Loucy (cell line): ENCODE data around the gene PPFIA3.
A peak's percentile ranks its signal among the peaks of the same experiment; 100 is the strongest.

Source experiments
- H2AFZ ChIP-seq: fragments of 200-600 bp; sonication (generic); 2 replicates; pipeline ENCODE4 v1.6.0; 2016; ENCODE audit warnings: antibody characterized with exemption, mild to moderate bottlenecking, low read length, moderate library complexity
- H3F3A ChIP-seq: fragments of 200-600 bp; 2 replicates; pipeline ENCODE4 v1.6.0; 2016; ENCODE audit warnings: antibody characterized with exemption, low read depth, mild to moderate bottlenecking
- H3K27me3 ChIP-seq: fragments of 200-600 bp; sonication (generic); 2 replicates; pipeline ENCODE4 v1.6.1; 2014; ENCODE audit warnings: low read length, mild to moderate bottlenecking; ENCODE audit not compliant: insufficient read depth, poor library complexity, severe bottlenecking
- H3K36me3 ChIP-seq: fragments of 200-600 bp; sonication (generic); 2 replicates; pipeline ENCODE4 v1.6.1; 2016; ENCODE audit warnings: low read length; ENCODE audit not compliant: insufficient read depth
- H3K4me1 ChIP-seq: fragments of 200-600 bp; sonication (generic); 2 replicates; pipeline ENCODE4 v1.5.1; 2014; ENCODE audit warnings: low read length, mild to moderate bottlenecking; ENCODE audit not compliant: insufficient read depth, poor library complexity, severe bottlenecking
- H3K4me2 ChIP-seq: fragments of 200-600 bp; sonication (generic); 2 replicates; pipeline ENCODE4 v1.6.0; 2014; ENCODE audit warnings: antibody characterized with exemption, low read length, low read depth, mild to moderate bottlenecking; ENCODE audit not compliant: poor library complexity, severe bottlenecking
- H3K4me3 ChIP-seq: fragments of 200-600 bp; sonication (generic); 2 replicates; pipeline ENCODE4 v1.5.1; 2014; ENCODE audit warnings: low read length, mild to moderate bottlenecking, mixed read lengths; ENCODE audit not compliant: poor library complexity, severe bottlenecking
- H3K79me2 ChIP-seq: fragments of 200-600 bp; sonication (generic); 2 replicates; pipeline ENCODE4 v1.6.1; 2014; ENCODE audit warnings: low read length; ENCODE audit not compliant: insufficient read depth
- H3K9ac ChIP-seq: fragments of 200-600 bp; sonication (generic); 2 replicates; pipeline ENCODE4 v1.6.0; 2014; ENCODE audit warnings: mild to moderate bottlenecking, low read depth, low read length, moderate library complexity; ENCODE audit not compliant: poor library complexity, severe bottlenecking
- H3K9me2 ChIP-seq: fragments of 200-600 bp; sonication (generic); replicated peaks from 2 replicates; pipeline ENCODE4 v1.6.1; 2016; ENCODE audit warnings: low read depth, low read length, mixed read lengths
- H3K9me3 ChIP-seq: fragments of 200-600 bp; sonication (generic); 2 replicates; pipeline ENCODE4 v1.6.1; 2014; ENCODE audit warnings: mild to moderate bottlenecking, antibody characterized with exemption, low read length, low read depth; ENCODE audit not compliant: insufficient read depth
- H4K20me1 ChIP-seq: fragments of 200-600 bp; sonication (generic); 2 replicates; pipeline ENCODE4 v1.6.0; 2014; ENCODE audit warnings: antibody characterized with exemption, low read length, mild to moderate bottlenecking; ENCODE audit not compliant: insufficient read depth, poor library complexity, severe bottlenecking
- EZH2phosphoT487 ChIP-seq: fragments of 200-600 bp; IDR thresholded peaks from 2 replicates; pipeline ENCODE4 v1.6.1; 2018; ENCODE audit warnings: antibody characterized with exemption, mild to moderate bottlenecking, moderate library complexity, borderline replicate concordance
- TF ChIP-seq, protein P1 (sequence below): fragments of 200-600 bp; sonication (generic); conservative IDR thresholded peaks from 2 replicates; pipeline ENCODE4 v1.5.1; 2014; ENCODE audit warnings: mild to moderate bottlenecking, antibody characterized with exemption, low read length

Gene PPFIA3

DNA sequence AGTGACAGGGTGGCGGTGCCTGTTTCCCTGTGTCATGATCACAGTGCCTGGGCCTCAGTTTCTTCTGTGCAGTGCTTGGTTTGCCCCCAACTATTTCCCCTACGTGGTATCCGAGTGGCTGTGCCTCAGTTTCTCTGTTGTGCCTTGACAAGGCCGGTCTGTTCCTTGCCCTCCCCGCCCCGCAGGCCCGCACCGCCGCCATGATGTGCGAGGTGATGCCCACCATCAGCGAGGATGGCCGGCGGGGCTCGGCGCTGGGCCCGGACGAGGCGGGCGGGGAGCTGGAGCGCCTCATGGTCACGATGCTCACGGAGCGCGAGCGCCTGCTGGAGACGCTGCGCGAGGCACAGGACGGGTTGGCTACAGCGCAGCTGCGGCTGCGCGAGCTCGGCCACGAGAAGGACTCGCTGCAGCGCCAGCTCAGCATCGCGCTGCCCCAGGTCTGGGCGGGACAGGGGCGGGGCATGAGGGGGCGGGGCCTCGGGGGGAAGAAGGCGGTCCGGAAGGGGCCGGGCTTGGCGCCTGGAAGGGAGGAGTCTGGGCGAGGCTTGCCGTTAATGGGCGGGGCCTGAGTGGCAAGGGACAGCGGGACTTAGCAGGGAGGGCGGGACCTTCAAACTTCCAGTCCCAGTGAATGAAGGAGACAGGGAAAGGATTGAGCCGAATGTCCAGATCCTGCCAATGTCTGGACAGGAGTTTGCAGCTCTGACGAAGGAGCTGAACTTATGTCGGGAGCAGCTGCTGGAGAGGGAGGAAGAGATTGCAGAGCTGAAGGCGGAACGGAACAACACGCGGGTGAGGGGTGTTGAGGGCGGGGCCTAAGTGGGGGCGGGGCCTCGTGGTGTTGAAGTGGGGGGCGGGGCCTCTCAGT is 8.6 kb downstream of the PPFIA3 start:
- Histone ChIP-seq H3K9me2 (no peaks in the 10 kb centered on the region), H3K4me3 (peak overlapping the region; percentile 69), H3K9ac (peak overlapping the region; percentile 54)

GRCh38 chr19:49128545-49129237 is 9.3 kb downstream of the PPFIA3 start:
- Histone ChIP-seq H3K9me2 (no peaks in the 10 kb centered on the region), H3K27me3 (no peaks in the 10 kb centered on the region), H3K4me1 (peaks cover 9% of the 10 kb centered on the region), H3K4me2 (peak overlapping the region; percentile 83), H3K9me3 (no peaks in the 10 kb centered on the region), H3K4me3 (peak overlapping the region; percentile 69), H3F3A (no peaks in the 10 kb centered on the region), H2AFZ (peak overlapping the region; percentile 97; the same call in 1 of the 2 replicates), H3K9ac (peak overlapping the region; percentile 54), H3K79me2 (no peaks in the 10 kb centered on the region), H3K36me3 (no peaks in the 10 kb centered on the region), H4K20me1 (no peaks in the 10 kb centered on the region)
- TF ChIP-seq, protein P1, sequence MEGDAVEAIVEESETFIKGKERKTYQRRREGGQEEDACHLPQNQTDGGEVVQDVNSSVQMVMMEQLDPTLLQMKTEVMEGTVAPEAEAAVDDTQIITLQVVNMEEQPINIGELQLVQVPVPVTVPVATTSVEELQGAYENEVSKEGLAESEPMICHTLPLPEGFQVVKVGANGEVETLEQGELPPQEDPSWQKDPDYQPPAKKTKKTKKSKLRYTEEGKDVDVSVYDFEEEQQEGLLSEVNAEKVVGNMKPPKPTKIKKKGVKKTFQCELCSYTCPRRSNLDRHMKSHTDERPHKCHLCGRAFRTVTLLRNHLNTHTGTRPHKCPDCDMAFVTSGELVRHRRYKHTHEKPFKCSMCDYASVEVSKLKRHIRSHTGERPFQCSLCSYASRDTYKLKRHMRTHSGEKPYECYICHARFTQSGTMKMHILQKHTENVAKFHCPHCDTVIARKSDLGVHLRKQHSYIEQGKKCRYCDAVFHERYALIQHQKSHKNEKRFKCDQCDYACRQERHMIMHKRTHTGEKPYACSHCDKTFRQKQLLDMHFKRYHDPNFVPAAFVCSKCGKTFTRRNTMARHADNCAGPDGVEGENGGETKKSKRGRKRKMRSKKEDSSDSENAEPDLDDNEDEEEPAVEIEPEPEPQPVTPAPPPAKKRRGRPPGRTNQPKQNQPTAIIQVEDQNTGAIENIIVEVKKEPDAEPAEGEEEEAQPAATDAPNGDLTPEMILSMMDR, result no peak
- TF ChIP-seq EZH2phosphoT487, result no peak

More for the DNA sequence above, 8.6 kb downstream of the PPFIA3 start:
- Histone ChIP-seq H3K36me3 (no peaks in the 10 kb centered on the region), H3K79me2 (no peaks in the 10 kb centered on the region), H3K27me3 (no peaks in the 10 kb centered on the region), H3K4me2 (peak overlapping the region; percentile 83), H4K20me1 (no peaks in the 10 kb centered on the region), H3F3A (no peaks in the 10 kb centered on the region), H2AFZ (peak overlapping the region; percentile 97), H3K4me1 (peaks cover 9% of the 10 kb centered on the region), H3K9me3 (no peaks in the 10 kb centered on the region)
- TF ChIP-seq EZH2phosphoT487, result no peak
- TF ChIP-seq, protein P1, result no peak

DNA sequence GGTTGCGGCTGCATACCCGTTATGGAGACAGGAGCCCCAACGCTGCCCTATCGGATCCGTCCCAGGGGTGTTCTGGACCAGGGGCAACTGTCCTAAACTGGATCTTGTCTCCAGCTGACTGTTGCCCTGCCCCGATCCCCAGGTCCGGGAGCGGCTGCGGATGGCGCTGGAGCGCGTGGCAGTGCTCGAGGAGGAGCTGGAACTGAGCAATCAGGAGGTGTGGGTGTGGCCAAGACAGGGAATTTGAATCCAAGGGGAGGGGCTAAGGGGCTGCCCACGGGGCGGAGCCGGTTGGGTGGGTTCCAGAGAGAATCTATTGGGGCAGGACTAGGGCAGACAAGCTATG is 9.9 kb downstream of the PPFIA3 start:
- H3K27me3 ChIP-seq, result no peaks in the 10 kb centered on the region
- no peaks in the 10 kb centered on the region for H3K9me2 ChIP-seq
- no peaks in the 10 kb centered on the region for H3F3A ChIP-seq
- H4K20me1 ChIP-seq, result no peaks in the 10 kb centered on the region
- no peak overlapping the region for H2AFZ ChIP-seq
- TF ChIP-seq EZH2phosphoT487, result no peak
- TF ChIP-seq, protein P1, result no peak
- H3K36me3 ChIP-seq, result no peaks in the 10 kb centered on the region
- peak overlapping the region; percentile 83 for H3K4me2 ChIP-seq
- no peaks in the 10 kb centered on the region for H3K9me3 ChIP-seq
- peaks cover 9% of the 10 kb centered on the region for H3K4me1 ChIP-seq
- H3K9ac ChIP-seq, result peak overlapping the region; percentile 54
- H3K79me2 ChIP-seq, result no peaks in the 10 kb centered on the region
- H3K4me3 ChIP-seq, result peak overlapping the region; percentile 69
